Hippocampal formation (tissue), 2 donors: ENCODE measurements around the gene SNRNP48.

Experiments
- DNase-seq, 2 donors: peaks; one replicate each; lab custom pipeline; 2025; lab: John Stamatoyannopoulos, UW

SNRNP48 gene

DNA sequence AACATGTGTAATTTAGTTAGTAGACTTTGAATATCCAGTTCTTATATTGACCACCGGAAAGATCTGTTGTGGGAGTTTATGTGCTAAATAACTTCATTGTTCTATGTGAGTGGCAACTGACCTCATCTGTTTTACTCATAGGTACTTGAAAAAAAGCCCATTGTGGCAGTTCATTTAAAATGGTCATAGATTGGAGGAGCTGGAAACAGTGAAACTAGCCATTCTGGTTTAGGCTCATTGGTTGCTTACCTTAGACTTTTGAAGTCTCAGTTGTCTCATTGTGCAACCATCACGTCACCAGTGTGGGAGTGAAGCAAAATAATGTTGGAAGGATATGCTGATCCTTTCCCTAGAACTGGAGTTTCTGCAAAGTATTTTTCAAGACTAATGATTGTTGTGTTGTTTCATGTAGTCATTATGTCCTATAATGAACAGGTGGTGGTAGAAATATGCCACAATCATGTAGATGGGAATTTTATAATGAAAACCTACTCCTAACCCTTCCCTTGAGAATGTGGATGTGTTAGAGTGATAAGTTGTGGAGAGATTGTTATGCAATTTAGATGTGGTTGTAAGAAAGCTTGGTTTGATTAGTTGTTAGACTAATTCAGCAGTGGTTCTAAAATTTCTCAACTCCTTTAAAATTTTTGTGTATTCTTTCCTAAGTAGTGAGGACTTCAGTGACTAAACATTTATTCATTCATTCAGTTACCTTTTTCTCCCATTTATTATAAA lies 30.2 kb upstream of the SNRNP48 start:
- no peak for DNase-seq

DNA sequence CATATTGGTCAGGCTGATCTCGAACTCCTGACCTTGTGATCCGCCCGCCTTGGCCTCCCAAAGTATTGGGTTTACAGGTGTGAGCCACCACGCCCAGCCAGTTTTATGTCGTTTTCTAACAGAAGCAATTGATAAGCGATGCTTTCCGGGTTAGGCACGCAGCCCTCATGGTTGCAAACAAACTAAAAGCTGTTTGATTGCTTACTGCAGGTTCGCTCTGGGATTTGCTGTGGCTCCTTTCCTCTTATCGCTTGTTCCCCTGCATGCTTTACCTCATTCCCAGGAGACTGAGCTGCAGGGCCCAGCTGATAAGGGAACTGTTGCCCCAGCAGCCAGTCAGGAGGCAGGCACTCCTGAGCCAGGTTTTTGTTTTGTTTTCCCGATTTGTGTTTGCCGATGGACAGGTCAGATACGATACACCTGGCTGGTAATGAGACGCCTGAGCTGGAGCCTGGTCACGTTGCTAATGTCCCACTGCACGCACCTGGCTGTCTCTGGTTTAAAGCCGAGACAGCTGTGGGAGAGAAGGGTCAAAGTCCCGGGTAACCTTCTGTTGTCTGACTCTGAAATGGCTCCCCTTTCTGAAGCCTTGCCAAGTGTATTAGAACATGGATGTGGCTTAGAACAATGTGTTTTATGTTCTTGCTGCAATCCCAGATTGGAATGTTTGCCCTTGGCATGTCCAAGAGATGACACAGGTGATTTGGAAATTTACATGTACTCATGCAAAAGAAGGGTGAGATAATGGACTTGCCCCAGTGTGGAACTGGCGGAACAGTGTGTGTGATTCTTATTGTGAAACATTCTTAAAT lies 28.6 kb upstream of the SNRNP48 start:
- DNase-seq: no peak

DNA sequence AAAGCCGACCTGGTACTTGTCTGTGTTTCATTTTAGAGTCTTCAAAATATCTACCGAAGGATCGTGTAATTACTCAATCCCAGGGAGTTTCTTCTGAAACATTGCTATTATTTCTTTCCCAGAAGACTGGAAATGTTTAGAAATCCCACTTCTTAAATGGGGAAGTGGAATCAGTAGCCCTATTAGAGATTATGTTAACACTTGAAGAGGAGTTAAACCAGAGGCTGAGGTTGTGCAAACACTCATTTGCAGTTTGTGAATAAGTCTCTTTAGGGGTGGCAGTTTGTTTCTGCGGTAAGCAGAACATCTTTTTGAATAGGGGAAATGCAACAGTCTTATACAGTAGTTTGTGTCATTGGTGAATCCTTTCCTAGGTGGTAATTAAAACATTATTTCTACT lies 27.2 kb upstream of the SNRNP48 start:
- DNase-seq: no peak

DNA sequence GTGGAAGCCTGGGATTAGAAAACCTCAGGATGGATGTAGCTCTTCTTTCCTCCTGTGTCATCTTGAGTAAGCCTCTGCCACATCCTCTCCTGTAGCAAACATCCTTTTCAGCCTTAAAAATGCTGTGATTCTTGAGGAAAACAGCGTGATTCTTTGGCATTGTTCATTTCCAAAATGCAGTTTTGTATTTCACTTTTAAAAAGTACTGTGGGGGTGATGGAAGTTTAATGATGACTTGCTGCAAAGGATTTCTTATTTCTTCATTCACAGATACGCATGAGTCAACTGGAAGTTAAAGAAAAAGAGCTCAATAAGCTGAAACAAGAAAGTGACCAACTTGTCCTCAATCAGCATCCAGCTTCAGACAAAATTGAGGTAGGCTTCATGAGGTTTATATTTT lies 23.9 kb upstream of the SNRNP48 start:
- DNase-seq: no peak

GRCh38 chr6:7566617-7567173 lies 23.3 kb upstream of the SNRNP48 start:
- no peak for DNase-seq

GRCh38 chr6:7568021-7568420 lies 22.0 kb upstream of the SNRNP48 start:
- DNase-seq: no peak

DNA sequence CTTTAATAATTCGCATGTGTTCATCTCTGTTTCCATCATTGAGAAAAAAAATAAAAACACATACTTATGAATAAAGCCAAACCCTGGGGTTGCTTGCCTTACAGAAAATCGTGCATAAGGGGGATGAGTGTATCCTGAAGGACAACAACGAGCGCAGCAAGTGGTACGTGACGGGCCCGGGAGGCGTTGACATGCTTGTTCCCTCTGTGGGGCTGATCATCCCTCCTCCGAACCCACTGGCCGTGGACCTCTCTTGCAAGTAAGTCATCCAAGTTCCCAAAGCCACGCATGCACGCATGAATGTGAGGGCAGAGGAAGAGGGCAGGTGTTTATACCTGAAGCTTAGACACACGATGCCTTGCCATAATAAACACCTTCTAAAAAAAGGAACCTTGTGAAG lies 20.9 kb upstream of the SNRNP48 start:
- no peak for DNase-seq

DNA sequence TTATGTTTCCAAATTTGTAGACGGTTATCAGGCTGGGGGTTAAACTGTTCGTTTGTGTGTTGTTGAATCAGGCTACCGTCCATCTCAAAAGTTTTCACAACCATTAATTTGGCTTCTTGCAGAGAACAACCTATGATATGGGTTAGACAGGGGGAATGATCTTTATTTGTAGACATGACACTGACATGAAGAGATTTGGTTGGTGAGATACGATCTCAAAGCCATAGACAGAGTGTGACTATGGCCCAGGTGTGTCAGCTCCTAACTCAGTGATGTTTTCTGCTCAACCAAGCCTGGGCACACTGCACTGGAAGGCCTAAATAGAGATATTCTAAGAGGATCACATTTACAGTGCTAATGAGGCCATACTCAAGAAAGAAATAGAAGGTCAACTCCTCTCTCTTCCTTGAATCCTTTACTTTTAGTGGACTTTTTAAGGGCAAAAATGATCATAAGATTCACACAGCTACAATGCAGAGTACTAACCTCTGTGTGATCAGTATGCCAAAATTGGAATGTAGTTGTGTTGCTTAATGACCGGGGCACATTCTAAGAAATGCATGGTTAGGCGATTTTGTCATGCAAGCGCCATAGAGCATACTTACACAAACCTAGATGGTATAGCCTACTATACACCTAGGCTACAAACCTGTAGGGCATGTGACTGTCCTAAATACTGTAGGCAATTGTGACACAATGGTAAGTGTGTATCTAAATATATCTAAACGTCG lies 17.6 kb upstream of the SNRNP48 start:
- no peak for DNase-seq

DNA sequence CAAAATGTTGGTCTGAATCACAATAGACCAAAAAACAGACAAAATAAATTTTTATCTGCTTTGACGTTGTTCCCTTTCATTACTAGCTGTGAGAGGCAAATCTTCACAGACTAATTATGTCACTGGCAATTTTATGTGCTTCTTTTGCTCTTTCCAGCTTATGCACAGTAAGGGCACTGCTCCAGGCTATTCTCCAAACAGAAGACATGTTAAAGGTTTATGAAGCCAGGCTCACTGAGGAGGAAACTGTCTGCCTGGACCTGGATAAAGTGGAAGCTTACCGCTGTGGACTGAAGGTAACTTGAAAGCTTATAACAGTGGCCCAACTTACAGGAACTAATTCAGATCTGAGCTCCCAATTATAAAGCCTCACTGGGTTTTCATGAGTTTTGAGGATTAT lies 15.5 kb upstream of the SNRNP48 start:
- DNase-seq: no peak

DNA sequence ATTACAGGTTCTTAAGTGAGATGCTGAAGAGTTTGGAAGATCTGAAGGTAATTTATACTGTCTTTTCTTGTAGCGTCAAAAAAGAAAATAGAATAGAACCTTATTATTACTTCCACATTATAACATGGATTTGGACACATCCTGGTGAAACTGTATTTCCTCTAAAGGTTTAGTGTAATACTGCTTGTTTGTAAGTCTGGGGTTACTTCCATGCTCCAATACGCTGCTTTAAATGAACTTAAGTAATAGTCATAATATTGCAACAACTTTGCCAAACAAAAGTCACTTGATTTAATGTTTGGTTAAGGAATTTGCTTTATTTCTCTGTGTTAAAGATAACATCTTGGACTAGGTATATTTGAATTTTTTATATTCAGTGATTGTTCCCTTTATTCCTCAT lies 11.5 kb upstream of the SNRNP48 start:
- DNase-seq: no peak

- DNase-seq: no peak
Observed at GRCh38 chr6:7578931-7579330, 11.1 kb upstream of the SNRNP48 start.

DNA sequence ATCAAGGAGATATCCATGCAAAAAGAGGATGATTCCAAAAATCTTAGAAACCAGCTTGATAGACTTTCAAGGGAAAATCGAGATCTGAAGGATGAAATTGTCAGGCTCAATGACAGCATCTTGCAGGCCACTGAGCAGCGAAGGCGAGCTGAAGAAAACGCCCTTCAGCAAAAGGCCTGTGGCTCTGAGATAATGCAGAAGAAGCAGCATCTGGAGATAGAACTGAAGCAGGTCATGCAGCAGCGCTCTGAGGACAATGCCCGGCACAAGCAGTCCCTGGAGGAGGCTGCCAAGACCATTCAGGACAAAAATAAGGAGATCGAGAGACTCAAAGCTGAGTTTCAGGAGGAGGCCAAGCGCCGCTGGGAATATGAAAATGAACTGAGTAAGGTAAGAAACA lies 10.1 kb upstream of the SNRNP48 start:
- no peak for DNase-seq

GRCh38 chr6:7580537-7580926 lies 9.5 kb upstream of the SNRNP48 start:
- no peak for DNase-seq

- no peak for DNase-seq
Observed at GRCh38 chr6:7580927-7581618, 8.9 kb upstream of the SNRNP48 start.

DNA sequence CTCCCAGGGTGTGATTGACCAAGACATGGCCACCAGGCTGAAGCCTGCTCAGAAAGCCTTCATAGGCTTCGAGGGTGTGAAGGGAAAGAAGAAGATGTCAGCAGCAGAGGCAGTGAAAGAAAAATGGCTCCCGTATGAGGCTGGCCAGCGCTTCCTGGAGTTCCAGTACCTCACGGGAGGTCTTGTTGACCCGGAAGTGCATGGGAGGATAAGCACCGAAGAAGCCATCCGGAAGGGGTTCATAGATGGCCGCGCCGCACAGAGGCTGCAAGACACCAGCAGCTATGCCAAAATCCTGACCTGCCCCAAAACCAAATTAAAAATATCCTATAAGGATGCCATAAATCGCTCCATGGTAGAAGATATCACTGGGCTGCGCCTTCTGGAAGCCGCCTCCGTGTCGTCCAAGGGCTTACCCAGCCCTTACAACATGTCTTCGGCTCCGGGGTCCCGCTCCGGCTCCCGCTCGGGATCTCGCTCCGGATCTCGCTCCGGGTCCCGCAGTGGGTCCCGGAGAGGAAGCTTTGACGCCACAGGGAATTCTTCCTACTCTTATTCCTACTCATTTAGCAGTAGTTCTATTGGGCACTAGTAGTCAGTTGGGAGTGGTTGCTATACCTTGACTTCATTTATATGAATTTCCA lies 4.6 kb upstream of the SNRNP48 start:
- no peak for DNase-seq

- no peak for DNase-seq
Observed at GRCh38 chr6:7587631-7588100, 2.3 kb upstream of the SNRNP48 start.

DNA sequence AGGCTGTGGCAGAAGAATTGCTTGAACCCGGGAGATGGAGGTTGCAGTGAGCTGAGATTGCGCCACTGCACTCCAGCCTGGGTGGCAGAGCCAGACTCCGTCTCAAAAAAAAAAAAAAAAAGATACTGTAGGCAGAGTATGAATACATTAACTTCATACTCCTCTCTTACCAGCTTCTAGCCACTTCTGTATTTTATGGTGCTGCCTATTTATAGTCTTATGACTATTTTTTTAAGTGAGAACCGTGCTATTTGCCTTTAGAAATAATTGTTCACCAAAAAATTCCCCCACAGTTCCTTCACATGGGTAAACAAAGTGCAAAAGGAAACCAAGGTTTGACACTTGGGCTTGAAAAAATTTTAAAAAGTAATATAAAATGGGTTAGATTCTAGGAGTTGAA lies 1.5 kb upstream of the SNRNP48 start:
- no peak for DNase-seq

GRCh38 chr6:7589221-7589620 lies 777 bp upstream of the SNRNP48 start:
- DNase-seq: no peak

DNA sequence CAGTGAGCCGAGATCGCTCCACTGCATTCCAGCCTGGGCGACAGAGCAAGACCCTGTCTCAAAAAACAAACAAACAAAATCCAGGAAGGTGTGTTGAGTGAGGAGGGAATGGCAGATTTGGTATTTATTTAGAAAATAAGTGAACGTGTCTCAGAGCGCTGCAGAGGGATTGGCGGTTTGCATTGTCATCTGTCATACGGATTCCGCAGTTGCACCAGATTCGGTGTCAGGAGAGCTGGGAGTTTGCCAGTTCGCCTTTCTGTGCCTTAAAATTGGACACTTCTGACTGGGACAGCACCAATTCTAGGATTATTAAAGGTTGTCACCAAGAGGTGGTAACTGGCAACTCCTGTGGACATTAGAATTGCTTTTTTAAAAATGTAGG lies 912 bp downstream of the SNRNP48 start:
- DNase-seq: peak in 1 of 2 donors; percentile 6

DNA sequence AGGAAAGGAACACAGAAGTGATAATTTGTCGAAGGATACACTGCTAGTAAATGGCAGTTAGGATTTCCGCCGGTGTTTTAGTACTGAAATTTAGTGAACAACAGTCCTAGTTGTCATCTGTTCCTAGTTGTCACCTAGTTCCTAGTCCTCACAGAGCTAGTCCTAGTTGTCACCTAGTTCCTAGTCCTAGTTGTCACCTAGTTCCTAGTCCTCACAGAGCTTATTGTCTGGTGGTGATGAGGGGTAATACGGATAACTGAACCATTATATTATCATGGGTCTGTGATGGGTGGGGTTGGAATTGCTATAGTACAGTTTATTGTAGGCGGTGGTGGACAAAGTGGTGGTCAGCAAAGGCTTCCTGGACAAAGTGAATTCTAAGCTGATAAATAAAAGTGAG lies 1.8 kb downstream of the SNRNP48 start:
- DNase-seq: no peak

DNA sequence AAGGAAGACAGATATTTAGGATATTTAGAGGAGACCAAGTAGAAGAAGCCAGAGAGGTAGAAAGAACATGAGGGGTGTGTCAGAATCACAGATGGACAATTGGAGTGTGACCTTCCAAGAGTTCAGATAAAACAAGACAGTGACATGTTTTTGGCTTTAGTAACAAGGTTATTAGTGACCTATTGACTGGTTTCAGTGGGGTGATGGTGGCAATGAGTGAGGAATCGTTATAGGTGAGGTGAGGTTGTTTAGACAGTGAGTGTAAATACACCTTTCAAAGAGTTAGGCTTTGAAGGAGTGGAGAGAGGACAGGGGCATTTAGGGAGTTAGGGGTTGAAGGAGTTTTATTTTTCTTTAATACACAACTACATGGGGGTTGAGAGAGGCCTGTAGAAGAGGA lies 3.2 kb downstream of the SNRNP48 start:
- no peak for DNase-seq
